Activated CD8-positive, alpha-beta T cell treated with anti-CD3 and anti-CD28 coated beads, Interleukin-2, amount 10 ng/mL, durations not matched to agents 7 days and 5 days (primary cell): ENCODE measurements around the gene KIF25. TPM values are rescaled to one million over a fixed set of nuclear protein-coding genes. Genes with fewer than 3 reads are reported as not detected.

Source experiments
- ATAC-seq: fragments of 150-1000 bp; cut with Tn5 transposase; one replicate; pipeline ENCODE4 v1.10.0; 2021; ENCODE audit warnings: moderate library complexity
- CTCF ChIA-PET: fragments of 350-600 bp; sonication (Branson Sonifier 250); formaldehyde crosslinking; loops from one replicate; lab custom pipeline; 2021; ENCODE audit warnings: antibody characterized with exemption; lab: Charles Lee
- POLR2A ChIA-PET: fragments of 350-600 bp; sonication (Branson Sonifier 250); formaldehyde crosslinking; loops from one replicate; lab custom pipeline; 2021; ENCODE audit warnings: antibody characterized with exemption; lab: Charles Lee
- DNase-seq: peaks from one replicate; pipeline ENCODE4 v3.0.0-alpha.2; 2020
- H3K27ac Mint-ChIP-seq: one replicate; pipeline ENCODE4 v1.8.0; 2021; ENCODE audit warnings: mild to moderate bottlenecking, mixed read lengths
- H3K27me3 Mint-ChIP-seq: one replicate; pipeline ENCODE4 v1.8.0; 2021; ENCODE audit warnings: low read depth, mixed read lengths
- H3K36me3 Mint-ChIP-seq: one replicate; pipeline ENCODE4 v1.8.0; 2021; ENCODE audit warnings: low read depth, mixed read lengths
- H3K4me1 Mint-ChIP-seq: one replicate; pipeline ENCODE4 v1.8.0; 2021; ENCODE audit warnings: low read depth, mixed read lengths
- H3K4me3 Mint-ChIP-seq: one replicate; pipeline ENCODE4 v1.8.0; 2021; ENCODE audit warnings: mild to moderate bottlenecking, mixed read lengths
- H3K9me3 Mint-ChIP-seq: one replicate; pipeline ENCODE4 v1.8.0; 2022; ENCODE audit warnings: mixed read lengths; ENCODE audit not compliant: insufficient read depth
- total RNA-seq, 2 experiments: library from RNA; stranded (reverse); gene quantifications; one replicate each; pipeline ENCODE4 v1.2.3, GENCODE V29; 2021

KIF25 gene
- total RNA-seq, 2 experiments from 2014 or later: not detected

- Mint-ChIP-seq H3K4me1 (no peaks in the 10 kb centered on the region), H3K36me3 (no peaks in the 10 kb centered on the region), H3K27ac (no peak overlapping the region), H3K4me3 (no peak overlapping the region), H3K9me3 (no peaks in the 10 kb centered on the region), H3K27me3 (no peaks in the 10 kb centered on the region)
- ATAC-seq (no peak), DNase-seq (no peak)
- ChIA-PET POLR2A (no interaction called here), CTCF (no interaction called here)
Observed at GRCh38 chr6:168053086-168053956, 55.9 kb downstream of the KIF25 start.

- H3K4me3 Mint-ChIP-seq: no peak overlapping the region
- H3K9me3 Mint-ChIP-seq: no peaks in the 10 kb centered on the region
- POLR2A ChIA-PET: no interaction called here
- no peaks in the 10 kb centered on the region for H3K4me1 Mint-ChIP-seq
- DNase-seq: no peak
- H3K27ac Mint-ChIP-seq: no peak overlapping the region
- CTCF ChIA-PET: no interaction called here
- H3K27me3 Mint-ChIP-seq: no peaks in the 10 kb centered on the region
- ATAC-seq: no peak
- H3K36me3 Mint-ChIP-seq: no peaks in the 10 kb centered on the region
Observed at GRCh38 chr6:168053957-168054471, 56.5 kb downstream of the KIF25 start.

GRCh38 chr6:168054765-168055560 is 57.5 kb downstream of the KIF25 start:
- H3K27ac Mint-ChIP-seq: no peak overlapping the region
- H3K9me3 Mint-ChIP-seq: no peaks in the 10 kb centered on the region
- H3K4me3 Mint-ChIP-seq: no peak overlapping the region
- ATAC-seq (no peak), DNase-seq (no peak)
- H3K36me3 Mint-ChIP-seq: no peaks in the 10 kb centered on the region
- POLR2A ChIA-PET: no interaction called here
- H3K4me1 Mint-ChIP-seq: no peaks in the 10 kb centered on the region
- CTCF ChIA-PET: no interaction called here
- H3K27me3 Mint-ChIP-seq: no peaks in the 10 kb centered on the region

GRCh38 chr6:168055696-168056489 is 58.4 kb downstream of the KIF25 start:
- POLR2A ChIA-PET: no interaction called here
- Mint-ChIP-seq H3K27me3 (no peaks in the 10 kb centered on the region), H3K4me1 (no peaks in the 10 kb centered on the region), H3K27ac (no peak overlapping the region), H3K4me3 (no peak overlapping the region), H3K36me3 (no peaks in the 10 kb centered on the region), H3K9me3 (no peaks in the 10 kb centered on the region)
- ATAC-seq (no peak), DNase-seq (no peak)
- CTCF ChIA-PET: no interaction called here

DNA sequence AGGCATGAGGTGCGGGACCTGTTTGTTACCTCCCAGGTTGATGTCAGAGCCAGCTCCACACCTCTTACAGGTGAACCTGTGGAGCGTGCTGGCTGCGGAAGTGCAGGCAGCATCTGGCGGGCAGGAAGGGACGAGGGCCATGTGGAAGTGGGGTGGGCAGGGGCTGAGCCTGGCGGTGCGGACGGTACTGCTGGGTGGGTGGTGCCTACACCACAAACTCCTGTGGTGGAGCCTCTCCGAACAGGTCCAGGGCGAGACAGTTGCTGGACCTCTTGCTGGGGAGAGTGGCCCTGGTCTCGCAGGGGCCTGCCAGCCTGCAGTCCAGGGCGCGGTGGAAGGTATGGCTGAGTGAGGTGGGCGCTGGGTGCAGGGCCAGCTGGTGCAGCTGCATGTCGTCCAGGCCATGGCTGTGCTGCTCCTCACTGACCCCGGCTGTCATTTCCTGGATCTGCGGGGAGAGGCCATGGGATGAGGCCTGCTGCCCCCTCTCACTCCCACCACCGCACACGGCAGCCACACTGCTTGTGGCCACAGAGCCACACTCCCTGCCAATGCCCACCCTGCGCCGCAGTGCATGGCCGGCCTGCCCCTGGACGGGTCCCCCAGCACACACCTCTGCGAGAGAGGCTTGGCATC is 59.5 kb downstream of the KIF25 start:
- Mint-ChIP-seq H3K27ac (no peak overlapping the region), H3K27me3 (no peaks in the 10 kb centered on the region), H3K36me3 (no peaks in the 10 kb centered on the region), H3K4me3 (no peak overlapping the region), H3K4me1 (no peaks in the 10 kb centered on the region), H3K9me3 (no peaks in the 10 kb centered on the region)
- ChIA-PET CTCF (no interaction called here), POLR2A (no interaction called here)
- DNase-seq (no peak), ATAC-seq (no peak)

- ATAC-seq (no peak), DNase-seq (no peak)
- Mint-ChIP-seq H3K9me3 (no peaks in the 10 kb centered on the region), H3K4me1 (no peaks in the 10 kb centered on the region), H3K27ac (no peak overlapping the region), H3K4me3 (no peak overlapping the region), H3K27me3 (no peaks in the 10 kb centered on the region), H3K36me3 (no peaks in the 10 kb centered on the region)
- POLR2A ChIA-PET: interaction anchor here (0.5 kb wide), 1 partner anchor 15 kb away, joined by 3 read pairs; no protein-coding TSS in a partner anchor
- CTCF ChIA-PET: no interaction called here
Observed at GRCh38 chr6:168057836-168058235, 60.4 kb downstream of the KIF25 start.

- Mint-ChIP-seq H3K9me3 (no peaks in the 10 kb centered on the region), H3K4me3 (no peak overlapping the region), H3K27me3 (no peaks in the 10 kb centered on the region), H3K27ac (no peak overlapping the region), H3K4me1 (no peaks in the 10 kb centered on the region), H3K36me3 (no peaks in the 10 kb centered on the region)
- CTCF ChIA-PET: no interaction called here
- DNase-seq (no peak), ATAC-seq (no peak)
- POLR2A ChIA-PET: no interaction called here
Observed at GRCh38 chr6:168058691-168059551, 61.5 kb downstream of the KIF25 start.

GRCh38 chr6:168060521-168060931 is 63.1 kb downstream of the KIF25 start:
- Mint-ChIP-seq H3K27ac (no peak overlapping the region), H3K9me3 (no peaks in the 10 kb centered on the region), H3K4me1 (no peaks in the 10 kb centered on the region), H3K27me3 (no peaks in the 10 kb centered on the region), H3K4me3 (no peak overlapping the region), H3K36me3 (no peaks in the 10 kb centered on the region)
- DNase-seq: no peak
- ChIA-PET POLR2A (no interaction called here), CTCF (no interaction called here)
- no peak for ATAC-seq

DNA sequence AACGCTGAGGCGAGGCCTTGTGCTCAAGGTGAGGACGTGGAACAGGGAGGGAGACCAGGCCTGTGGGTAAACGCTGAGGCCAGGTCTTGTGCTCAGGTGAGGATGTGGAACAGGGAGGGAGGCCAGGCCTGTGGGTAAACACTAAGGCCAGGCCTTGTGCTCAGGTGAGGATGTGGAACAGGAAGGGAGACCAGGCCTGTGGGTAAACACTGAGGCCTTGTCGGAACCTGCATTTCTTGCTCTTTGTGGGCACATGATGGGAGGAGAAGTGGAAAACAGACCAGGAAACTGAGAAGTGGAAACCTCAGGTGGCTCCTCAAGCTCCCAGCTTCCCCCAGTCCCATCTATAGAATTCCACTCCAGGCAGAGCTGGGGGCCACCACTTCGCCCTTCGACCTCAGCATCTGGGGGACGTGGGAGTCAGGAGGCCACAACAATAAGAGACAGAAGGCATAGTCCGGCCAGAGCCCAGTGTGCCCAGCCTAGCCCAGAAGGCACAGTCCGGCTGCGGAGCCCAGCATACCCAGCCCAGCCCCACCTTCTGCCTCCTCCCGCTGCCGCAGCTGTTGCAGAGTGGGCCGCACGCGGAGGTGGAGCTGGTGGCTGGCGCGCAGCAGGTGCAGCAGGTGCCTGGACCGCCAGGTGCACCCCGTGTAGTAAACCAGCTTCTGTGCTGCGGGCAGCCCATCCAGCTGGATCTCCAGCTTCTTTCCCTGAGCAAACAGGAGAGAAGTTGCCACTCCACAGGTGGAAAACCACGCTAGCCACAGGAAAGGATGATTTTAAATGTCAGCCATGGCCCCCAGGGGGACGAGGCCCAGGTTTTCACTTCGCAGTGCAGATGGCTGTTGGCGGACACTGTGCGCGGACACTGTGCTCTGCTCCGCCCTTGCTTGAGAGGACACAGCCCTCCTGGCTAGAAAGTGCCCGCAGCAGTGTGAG is 64.1 kb downstream of the KIF25 start:
- Mint-ChIP-seq H3K4me1 (no peaks in the 10 kb centered on the region), H3K4me3 (no peak overlapping the region), H3K27me3 (no peaks in the 10 kb centered on the region), H3K36me3 (no peaks in the 10 kb centered on the region), H3K9me3 (no peaks in the 10 kb centered on the region), H3K27ac (no peak overlapping the region)
- ATAC-seq: no peak
- ChIA-PET POLR2A (no interaction called here), CTCF (no interaction called here)
- no peak for DNase-seq
